Measurements from ENCODE around the gene ALKBH1.

Gene ALKBH1

GRCh38 chr14:77657280-77657679, 50.5 kb downstream of the ALKBH1 start:
- Histone ChIP-seq H3F3A (ENCODE audit: insufficient read depth) (no peaks in the 10 kb centered on the region), H3K27ac (ENCODE audit: low read depth, low read length) (no peak overlapping the region), H3K9me2 (replicated peaks; ENCODE audit: insufficient read depth, low read length) (no peaks in the 10 kb centered on the region), H2AFZ (ENCODE audit: low read depth, low read length, severe bottlenecking) (no peak overlapping the region), H4K20me1 (ENCODE audit: low read depth, low read length) (no peaks in the 10 kb centered on the region), H3K79me2 (ENCODE audit: insufficient read depth, low read length) (no peaks in the 10 kb centered on the region), H3K4me3 (ENCODE audit: insufficient read depth, low read length, poor library complexity, severe bottlenecking) (no peak overlapping the region), H3K4me2 (ENCODE audit: low read depth, low read length, poor library complexity, severe bottlenecking) (no peak overlapping the region), H3K9ac (ENCODE audit: low read length) (no peak overlapping the region), H3K9me3 (ENCODE audit: insufficient read depth, low read length) (no peaks in the 10 kb centered on the region), H3K27me3 (ENCODE audit: low read length) (no peaks in the 10 kb centered on the region), H3K36me3 (ENCODE audit: low read length) (no peaks in the 10 kb centered on the region)
- TF ChIP-seq EZH2phosphoT487 (conservative IDR thresholded peaks at IDR 0.05; ENCODE audit: low read length), result no peak
- TF ChIP-seq CTCF (IDR thresholded peaks at IDR 0.05; ENCODE audit: insufficient read depth, low read length, poor library complexity, severe bottlenecking), result no peak

- no peak for TF ChIP-seq CTCF (IDR thresholded peaks at IDR 0.05; ENCODE audit: insufficient read depth, low read length, poor library complexity, severe bottlenecking)
- no peak for TF ChIP-seq EZH2phosphoT487 (conservative IDR thresholded peaks at IDR 0.05; ENCODE audit: low read length)
- Histone ChIP-seq H3K36me3 (ENCODE audit: low read length) (no peaks in the 10 kb centered on the region), H3K9ac (ENCODE audit: low read length) (no peak overlapping the region), H3K4me3 (ENCODE audit: insufficient read depth, low read length, poor library complexity, severe bottlenecking) (no peak overlapping the region), H3K79me2 (ENCODE audit: insufficient read depth, low read length) (no peaks in the 10 kb centered on the region), H4K20me1 (ENCODE audit: low read depth, low read length) (no peaks in the 10 kb centered on the region), H3K9me2 (replicated peaks; ENCODE audit: insufficient read depth, low read length) (no peaks in the 10 kb centered on the region), H3K27me3 (ENCODE audit: low read length) (no peaks in the 10 kb centered on the region), H3F3A (ENCODE audit: insufficient read depth) (no peaks in the 10 kb centered on the region), H3K27ac (ENCODE audit: low read depth, low read length) (no peak overlapping the region), H3K9me3 (ENCODE audit: insufficient read depth, low read length) (no peaks in the 10 kb centered on the region), H3K4me2 (ENCODE audit: low read depth, low read length, poor library complexity, severe bottlenecking) (no peak overlapping the region), H2AFZ (ENCODE audit: low read depth, low read length, severe bottlenecking) (peak overlapping the region; percentile 40)
Measured at GRCh38 chr14:77654001-77654441, 53.8 kb downstream of the ALKBH1 start.

GRCh38 chr14:77649326-77649725, 58.5 kb downstream of the ALKBH1 start:
- Histone ChIP-seq H3K9ac (ENCODE audit: low read length) (no peak overlapping the region), H3K79me2 (ENCODE audit: insufficient read depth, low read length) (no peaks in the 10 kb centered on the region), H3K4me3 (ENCODE audit: insufficient read depth, low read length, poor library complexity, severe bottlenecking) (no peak overlapping the region), H3K9me2 (replicated peaks; ENCODE audit: insufficient read depth, low read length) (no peaks in the 10 kb centered on the region), H3K27me3 (ENCODE audit: low read length) (no peaks in the 10 kb centered on the region), H3K27ac (ENCODE audit: low read depth, low read length) (no peak overlapping the region), H3F3A (ENCODE audit: insufficient read depth) (no peaks in the 10 kb centered on the region), H4K20me1 (ENCODE audit: low read depth, low read length) (no peaks in the 10 kb centered on the region), H2AFZ (ENCODE audit: low read depth, low read length, severe bottlenecking) (no peak overlapping the region), H3K4me2 (ENCODE audit: low read depth, low read length, poor library complexity, severe bottlenecking) (no peak overlapping the region), H3K9me3 (ENCODE audit: insufficient read depth, low read length) (no peaks in the 10 kb centered on the region), H3K36me3 (ENCODE audit: low read length) (no peaks in the 10 kb centered on the region)
- TF ChIP-seq EZH2phosphoT487 (conservative IDR thresholded peaks at IDR 0.05; ENCODE audit: low read length) (no peak), CTCF (IDR thresholded peaks at IDR 0.05; ENCODE audit: insufficient read depth, low read length, poor library complexity, severe bottlenecking) (no peak)

All from SU-DHL-6 (cell line).